Liver (tissue), 9 donors: Measurements from ENCODE around the gene CKS2. TPM values are rescaled to one million over a fixed set of nuclear protein-coding genes. Genes with fewer than 3 reads are reported as not detected.

Source experiments
- DNase-seq: peaks from one replicate; pipeline ENCODE4 v3.0.0-alpha.2; 2017; ENCODE audit warnings: low spot score
- H3K27ac ChIP-seq, 2 donors: one replicate each; pipeline ENCODE4 v1.7.0; 2013; ENCODE audit warnings: inconsistent platforms in 2 of 2, low read length in 2 of 2, control low read depth in 1 of 2, low read depth in 1 of 2, mild to moderate bottlenecking in 1 of 2
- H3K27me3 ChIP-seq, 4 donors: one replicate each; pipeline versions ENCODE4 v1.6.1 to v1.7.0; 2013; ENCODE audit warnings: low read length in 3 of 4, inconsistent platforms in 1 of 4, mild to moderate bottlenecking in 1 of 4, moderate library complexity in 1 of 4; ENCODE audit not compliant: control insufficient read depth in 4 of 4, insufficient read depth in 4 of 4
- H3K36me3 ChIP-seq, 4 donors: one replicate each; pipeline versions ENCODE4 v1.6.1 to v1.7.0; 2013; ENCODE audit warnings: low read length in 3 of 4, mild to moderate bottlenecking in 3 of 4, low read depth in 1 of 4, moderate library complexity in 1 of 4; ENCODE audit not compliant: control insufficient read depth in 4 of 4, insufficient read depth in 3 of 4
- H3K4me1 ChIP-seq, 4 donors: one replicate each; pipeline versions ENCODE4 v1.6.1 to v1.7.0; 2013; ENCODE audit warnings: low read length in 3 of 4, mild to moderate bottlenecking in 3 of 4, moderate library complexity in 1 of 4; ENCODE audit not compliant: control insufficient read depth in 4 of 4, insufficient read depth in 4 of 4
- H3K4me3 ChIP-seq, 3 donors: one replicate each; pipeline versions ENCODE4 v1.6.1 to v1.7.0; 2013; ENCODE audit warnings: low read length in 3 of 3, control low read depth in 1 of 3, low read depth in 1 of 3, mild to moderate bottlenecking in 1 of 3
- H3K9ac ChIP-seq, 2 donors: one replicate each; pipeline ENCODE4 v1.7.0; 2013; ENCODE audit warnings: low read length in 2 of 2, mild to moderate bottlenecking in 2 of 2, moderate library complexity in 2 of 2, control low read depth in 1 of 2, low read depth in 1 of 2
- H3K9me3 ChIP-seq, 4 donors: one replicate each; pipeline versions ENCODE4 v1.6.1 to v1.7.0; 2013; ENCODE audit warnings: low read length in 3 of 4; ENCODE audit not compliant: control insufficient read depth in 4 of 4
- EGR1 ChIP-seq, 2 donors: IDR thresholded peaks; 2 replicates each; pipeline ENCODE4 v1.6.1; 2016 to 2018; ENCODE audit warnings: antibody characterized with exemption in 2 of 2, low read depth in 2 of 2
- FOXA1 ChIP-seq: IDR thresholded peaks from 2 replicates; pipeline ENCODE4 v1.6.1; 2016; ENCODE audit warnings: antibody characterized with exemption
- FOXA2 ChIP-seq: IDR thresholded peaks from 2 replicates; pipeline ENCODE4 v1.6.1; 2016; ENCODE audit warnings: antibody characterized with exemption
- GABPA ChIP-seq, 2 donors: IDR thresholded peaks in 1 of 2; conservative IDR thresholded peaks in 1 of 2; 2 replicates each; pipeline ENCODE4 v1.6.1; 2016; ENCODE audit warnings: antibody characterized with exemption in 2 of 2, mild to moderate bottlenecking in 1 of 2, moderate library complexity in 1 of 2
- HNF4A ChIP-seq, 2 donors: conservative IDR thresholded peaks; 2 replicates each; pipeline ENCODE4 v1.6.1; 2016; ENCODE audit warnings: antibody characterized with exemption in 2 of 2, mild to moderate bottlenecking in 2 of 2
- HNF4G ChIP-seq: IDR thresholded peaks from 2 replicates; pipeline ENCODE4 v1.6.1; 2016; ENCODE audit warnings: antibody characterized with exemption
- NR2F2 ChIP-seq: IDR thresholded peaks from 2 replicates; pipeline ENCODE4 v1.6.1; 2016; ENCODE audit warnings: antibody characterized with exemption
- RAD21 ChIP-seq, 2 donors: IDR thresholded peaks; 2 replicates each; pipeline ENCODE4 v1.6.1; 2016; ENCODE audit warnings: antibody characterized with exemption in 2 of 2, mild to moderate bottlenecking in 2 of 2
- RXRA ChIP-seq, 2 donors: IDR thresholded peaks; 2 replicates each; pipeline ENCODE4 v1.6.1; 2017 to 2018; ENCODE audit warnings: antibody characterized with exemption in 2 of 2, mild to moderate bottlenecking in 1 of 2
- SP1 ChIP-seq: IDR thresholded peaks from 2 replicates; pipeline ENCODE4 v1.6.1; 2018; ENCODE audit warnings: antibody characterized with exemption, mild to moderate bottlenecking
- YY1 ChIP-seq: IDR thresholded peaks from 2 replicates; pipeline ENCODE4 v1.6.1; 2016; ENCODE audit warnings: antibody characterized with exemption, mild to moderate bottlenecking
- ZBTB33 ChIP-seq: IDR thresholded peaks from 2 replicates; pipeline ENCODE4 v1.6.1; 2016; ENCODE audit warnings: antibody characterized with exemption
- WGBS: extraction: QIAGEN DNeasy Blood & Tissue Kit; methylation state at CpG from one replicate; pipeline ENCODE4 v1.1.7; 2013; 5-methylcytosine and 5-hydroxymethylcytosine counted together
- polyA plus RNA-seq, 2 donors: library from polyadenylated mRNA; stranded (reverse) in 1 of 2; unstranded in 1 of 2; fragments of 200-250 nt in 1 of 2; fragments of >200 nt in 1 of 2; fragmentation: Nextera tagmentation in 1 of 2; extraction: Ambion mirVana in 1 of 2; gene quantifications; one replicate each; pipeline versions ENCODE4 v1.2.1 to v1.2.3, GENCODE V29; 2013 to 2015
- total RNA-seq, 2 donors: library from RNA; depleted of rRNA; stranded (reverse); fragments of >200 nt; gene quantifications; one replicate each; pipeline ENCODE4 v1.2.3, GENCODE V29; 2014
- TF ChIP-seq, protein P1 (sequence below): fragments of 150-350 bp; IDR thresholded peaks from 2 replicates; pipeline ENCODE4 v1.5.1; 2017; ENCODE audit warnings: improper control_type of control experiment, low read depth, low read length; ENCODE audit not compliant: missing input control
- TF ChIP-seq, protein P2 (sequence below): IDR thresholded peaks from 2 replicates; pipeline ENCODE4 v1.6.1; 2016; ENCODE audit warnings: antibody characterized with exemption
- TF ChIP-seq, protein P3 (sequence below): IDR thresholded peaks from 2 replicates; pipeline ENCODE4 v1.6.1; 2016; ENCODE audit warnings: antibody characterized with exemption
- donor health status: healthy.
- donor health status: healthy.
- donor health status: healthy.
- donor health status: healthy.
- donor health status: healthy.

CKS2 gene
- total and polyA plus RNA-seq, 4 donors: 3.1 to 79.7 (median 17.7) TPM

DNA sequence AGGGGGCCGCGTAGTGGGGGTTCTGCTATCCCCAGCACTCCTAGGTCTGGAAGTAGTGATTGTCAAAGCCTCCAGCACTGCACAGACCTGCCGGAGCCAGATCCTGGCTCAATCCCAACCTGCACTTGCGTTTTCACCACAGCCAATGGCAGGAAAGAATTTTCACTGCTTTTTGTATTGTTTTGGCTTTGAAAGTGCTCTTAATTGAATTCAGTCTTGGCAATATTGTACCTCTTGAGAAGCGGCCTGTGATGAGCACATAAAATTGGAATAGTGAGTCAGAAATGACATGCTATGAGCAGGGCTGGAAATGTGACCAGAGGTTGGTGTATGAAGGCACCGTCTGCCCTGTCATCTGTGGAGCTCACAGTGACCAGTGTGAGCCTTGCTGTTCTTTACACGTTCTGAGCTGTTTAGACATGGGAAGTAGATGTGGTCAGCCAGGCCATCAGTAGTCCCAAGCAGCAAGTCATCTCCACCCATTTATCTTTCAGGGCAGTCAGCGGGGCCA lies 48.8 kb downstream of the CKS2 start:
- Histone ChIP-seq H3K4me3 (no peak overlapping the region), H3K9me3 (no peaks in the 10 kb centered on the region), H3K27ac (no peak overlapping the region), H3K36me3 (peaks cover 8 to 37% (median 25%) of the 10 kb centered on the region in 4 donors), H3K27me3 (no peaks in the 10 kb centered on the region), H3K4me1 (peaks cover 9 to 14% (median 10%) of the 10 kb centered on the region in 4 donors), H3K9ac (no peak overlapping the region)
- TF ChIP-seq HNF4A (conservative IDR thresholded peaks at IDR 0.05) (no peak), RAD21 (IDR thresholded peaks at IDR 0.05) (no peak), RXRA (IDR thresholded peaks at IDR 0.05) (no peak), NR2F2 (no peak), YY1 (no peak)
- TF ChIP-seq, protein P1, sequence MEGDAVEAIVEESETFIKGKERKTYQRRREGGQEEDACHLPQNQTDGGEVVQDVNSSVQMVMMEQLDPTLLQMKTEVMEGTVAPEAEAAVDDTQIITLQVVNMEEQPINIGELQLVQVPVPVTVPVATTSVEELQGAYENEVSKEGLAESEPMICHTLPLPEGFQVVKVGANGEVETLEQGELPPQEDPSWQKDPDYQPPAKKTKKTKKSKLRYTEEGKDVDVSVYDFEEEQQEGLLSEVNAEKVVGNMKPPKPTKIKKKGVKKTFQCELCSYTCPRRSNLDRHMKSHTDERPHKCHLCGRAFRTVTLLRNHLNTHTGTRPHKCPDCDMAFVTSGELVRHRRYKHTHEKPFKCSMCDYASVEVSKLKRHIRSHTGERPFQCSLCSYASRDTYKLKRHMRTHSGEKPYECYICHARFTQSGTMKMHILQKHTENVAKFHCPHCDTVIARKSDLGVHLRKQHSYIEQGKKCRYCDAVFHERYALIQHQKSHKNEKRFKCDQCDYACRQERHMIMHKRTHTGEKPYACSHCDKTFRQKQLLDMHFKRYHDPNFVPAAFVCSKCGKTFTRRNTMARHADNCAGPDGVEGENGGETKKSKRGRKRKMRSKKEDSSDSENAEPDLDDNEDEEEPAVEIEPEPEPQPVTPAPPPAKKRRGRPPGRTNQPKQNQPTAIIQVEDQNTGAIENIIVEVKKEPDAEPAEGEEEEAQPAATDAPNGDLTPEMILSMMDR: no peak
- TF ChIP-seq, protein P2, sequence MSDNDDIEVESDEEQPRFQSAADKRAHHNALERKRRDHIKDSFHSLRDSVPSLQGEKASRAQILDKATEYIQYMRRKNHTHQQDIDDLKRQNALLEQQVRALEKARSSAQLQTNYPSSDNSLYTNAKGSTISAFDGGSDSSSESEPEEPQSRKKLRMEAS: no peak
- DNase-seq: peak; percentile 31
- 85% methylated on average over 8 of the region's 8 CpGs for WGBS

GRCh38 chr9:89360465-89360864 lies 49.5 kb downstream of the CKS2 start:
- TF ChIP-seq SP1 (no peak), YY1 (no peak), GABPA (IDR thresholded peaks at IDR 0.05 in 1 of 2, conservative IDR thresholded peaks at IDR 0.05 in 1 of 2) (no peak), HNF4G (no peak), RXRA (IDR thresholded peaks at IDR 0.05) (no peak), RAD21 (IDR thresholded peaks at IDR 0.05) (no peak), FOXA2 (no peak), HNF4A (conservative IDR thresholded peaks at IDR 0.05) (no peak), FOXA1 (no peak), EGR1 (IDR thresholded peaks at IDR 0.05; ENCODE audit: low read depth in 2 of 2) (no peak)
- TF ChIP-seq, protein P3, sequence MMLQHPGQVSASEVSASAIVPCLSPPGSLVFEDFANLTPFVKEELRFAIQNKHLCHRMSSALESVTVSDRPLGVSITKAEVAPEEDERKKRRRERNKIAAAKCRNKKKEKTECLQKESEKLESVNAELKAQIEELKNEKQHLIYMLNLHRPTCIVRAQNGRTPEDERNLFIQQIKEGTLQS: no peak
- H3K4me3 ChIP-seq: no peak overlapping the region
- H3K27ac ChIP-seq: no peak overlapping the region
- WGBS: 90% methylated on average over 3 of the region's 3 CpGs
- H3K4me1 ChIP-seq: peaks cover 9 to 14% (median 11%) of the 10 kb centered on the region in 4 donors
- no peaks in the 10 kb centered on the region for H3K27me3 ChIP-seq
- peaks cover 6 to 31% (median 21%) of the 10 kb centered on the region in 4 donors for H3K36me3 ChIP-seq
- peak; percentile 23 for DNase-seq
- H3K9ac ChIP-seq: no peak overlapping the region
- H3K9me3 ChIP-seq: no peaks in the 10 kb centered on the region

- WGBS: 97% methylated on average over 6 of the region's 6 CpGs
Observed at GRCh38 chr9:89361031-89361430, 50.0 kb downstream of the CKS2 start.

More at GRCh38 chr9:89361031-89361430, 50.0 kb downstream of the CKS2 start:
- Histone ChIP-seq H3K4me1 (peaks cover 9 to 14% (median 11%) of the 10 kb centered on the region in 4 donors), H3K4me3 (no peak overlapping the region), H3K27ac (no peak overlapping the region), H3K36me3 (peaks cover 6 to 31% (median 19%) of the 10 kb centered on the region in 4 donors), H3K27me3 (no peaks in the 10 kb centered on the region), H3K9me3 (no peaks in the 10 kb centered on the region), H3K9ac (no peak overlapping the region)
- DNase-seq: no peak
- TF ChIP-seq HNF4A (conservative IDR thresholded peaks at IDR 0.05): no peak
- TF ChIP-seq ZBTB33: no peak
- no peak for TF ChIP-seq GABPA (IDR thresholded peaks at IDR 0.05 in 1 of 2, conservative IDR thresholded peaks at IDR 0.05 in 1 of 2)
- no peak for TF ChIP-seq HNF4G
- TF ChIP-seq, protein P3: no peak
- no peak for TF ChIP-seq SP1
- TF ChIP-seq, protein P1: no peak
- TF ChIP-seq FOXA2: no peak
- no peak for TF ChIP-seq RXRA (IDR thresholded peaks at IDR 0.05)
- TF ChIP-seq RAD21 (IDR thresholded peaks at IDR 0.05): no peak
